Astrocyte (in vitro differentiated cells and primary cell): ENCODE data around the gene ZFPM1. TPM values are rescaled to one million over a fixed set of nuclear protein-coding genes. Genes with fewer than 3 reads are reported as not detected.

ENCODE experiments used
- DNase-seq: peaks from one replicate; pipeline ENCODE4 v3.0.0-alpha.2; 2010; ENCODE audit warnings: low read depth
- FAIRE-seq: peaks from 2 replicates; lab custom pipeline; 2011; peaks lifted over from hg19 to GRCh38; lab: Jason Lieb, UNC
- H2AFZ ChIP-seq: 2 replicates; pipeline ENCODE4 v1.6.0; 2012; ENCODE audit warnings: low read depth, low read length, inconsistent platforms
- H3K27ac ChIP-seq: 2 replicates; pipeline ENCODE4 v1.5.1; 2011; ENCODE audit warnings: low read depth, low read length, inconsistent platforms
- H3K27me3 ChIP-seq: 2 replicates; pipeline ENCODE4 v1.6.0; 2011; ENCODE audit warnings: low read length, inconsistent platforms; ENCODE audit not compliant: insufficient read depth
- H3K36me3 ChIP-seq: 2 replicates; pipeline ENCODE4 v1.5.1; 2011; ENCODE audit warnings: low read length, inconsistent platforms; ENCODE audit not compliant: insufficient read depth
- H3K4me1 ChIP-seq: 2 replicates; pipeline ENCODE4 v1.5.1; 2011; ENCODE audit warnings: low read length, inconsistent platforms; ENCODE audit not compliant: insufficient read depth
- H3K4me2 ChIP-seq: 2 replicates; pipeline ENCODE4 v1.6.0; 2012; ENCODE audit warnings: low read length, inconsistent platforms
- H3K4me3 ChIP-seq: 2 replicates; pipeline ENCODE4 v1.5.1; 2011; ENCODE audit warnings: low read depth, mild to moderate bottlenecking, low read length, inconsistent platforms; ENCODE audit not compliant: insufficient read depth
- H3K79me2 ChIP-seq: 2 replicates; pipeline ENCODE4 v1.6.0; 2012; ENCODE audit warnings: mild to moderate bottlenecking, low read length, inconsistent platforms; ENCODE audit not compliant: insufficient read depth
- H3K9ac ChIP-seq: 2 replicates; pipeline ENCODE4 v1.6.0; 2012; ENCODE audit warnings: mild to moderate bottlenecking, low read length, inconsistent platforms
- H3K9me3 ChIP-seq: 2 replicates; pipeline ENCODE4 v1.5.1; 2012; ENCODE audit warnings: low read depth, mild to moderate bottlenecking, low read length, inconsistent platforms; ENCODE audit not compliant: insufficient read depth
- H4K20me1 ChIP-seq: 2 replicates; pipeline ENCODE4 v1.6.0; 2012; ENCODE audit warnings: low read length, inconsistent platforms; ENCODE audit not compliant: insufficient read depth
- H3K27ac Mint-ChIP-seq: one replicate; pipeline ENCODE4 v1.8.0; 2021; ENCODE audit warnings: mild to moderate bottlenecking, mixed read lengths; ENCODE audit not compliant: unreplicated experiment
- H3K27me3 Mint-ChIP-seq: one replicate; pipeline ENCODE4 v1.8.0; 2021; ENCODE audit warnings: low read depth, mixed read lengths; ENCODE audit not compliant: unreplicated experiment
- H3K36me3 Mint-ChIP-seq: one replicate; pipeline ENCODE4 v1.8.0; 2021; ENCODE audit warnings: low read depth, mixed read lengths; ENCODE audit not compliant: unreplicated experiment
- H3K4me1 Mint-ChIP-seq: one replicate; pipeline ENCODE4 v1.8.0; 2021; ENCODE audit warnings: low read depth, mixed read lengths; ENCODE audit not compliant: unreplicated experiment
- H3K4me3 Mint-ChIP-seq: one replicate; pipeline ENCODE4 v1.8.0; 2021; ENCODE audit warnings: mild to moderate bottlenecking, moderate library complexity, mixed read lengths; ENCODE audit not compliant: unreplicated experiment
- H3K9me3 Mint-ChIP-seq: one replicate; pipeline ENCODE4 v1.8.0; 2021; ENCODE audit warnings: mild to moderate bottlenecking, mixed read lengths; ENCODE audit not compliant: unreplicated experiment
- EZH2 ChIP-seq: IDR thresholded peaks from 2 replicates; pipeline ENCODE4 v1.6.1; 2012; ENCODE audit warnings: mild to moderate bottlenecking, low read length, inconsistent platforms; ENCODE audit not compliant: insufficient read depth
- total RNA-seq: library from RNA; stranded (reverse); gene quantifications from 2 replicates; pipeline ENCODE4 v1.2.1, GENCODE V29; 2021
- TF ChIP-seq, protein P1 (sequence below): IDR thresholded peaks from 2 replicates; pipeline ENCODE4 v1.5.1; 2011; ENCODE audit warnings: low read depth, mild to moderate bottlenecking, inconsistent platforms, low read length, moderate library complexity; ENCODE audit not compliant: insufficient read depth

Gene ZFPM1
- total RNA-seq, 1 donor from 2014 or later = 8.6 TPM

DNA sequence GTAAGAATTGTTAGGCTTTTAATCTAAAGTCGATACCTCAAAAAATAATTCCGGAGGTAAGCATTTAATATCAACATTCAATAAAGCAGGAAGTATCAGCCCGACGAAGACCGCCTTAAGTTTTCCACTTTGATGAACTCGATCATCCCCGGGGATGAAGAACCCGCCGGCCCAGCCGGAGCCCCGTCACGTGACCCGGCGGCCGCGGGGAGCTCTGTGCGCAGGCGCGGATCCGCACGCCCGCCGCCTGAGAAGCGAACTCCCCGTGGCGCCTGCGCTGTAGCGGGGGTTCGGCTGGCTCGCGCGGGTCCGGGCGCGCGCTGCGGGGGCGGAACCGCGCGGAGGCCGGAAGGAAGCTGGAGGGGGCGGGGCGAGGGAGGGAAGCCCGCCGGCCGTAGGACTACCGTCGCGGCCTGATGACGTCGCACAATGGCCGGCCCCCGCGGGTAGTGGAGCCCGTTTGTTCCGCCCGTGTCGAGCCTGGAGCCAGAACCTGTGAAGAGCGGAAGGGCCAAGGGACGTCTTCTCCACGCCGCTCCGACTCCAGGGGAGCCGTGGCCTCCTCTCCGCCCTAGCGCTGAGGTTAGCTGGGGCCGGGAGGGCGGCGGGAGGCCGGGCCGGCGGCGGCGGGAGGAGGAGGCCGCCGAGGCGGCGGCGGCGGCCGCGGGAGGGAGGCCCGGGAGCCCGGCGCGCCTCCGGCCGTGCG lies 117.1 kb downstream of the ZFPM1 start, which contains the start of gene ZC3H18:
Gene ZC3H18 (plus strand): TSS at position 419 of the 706 bp plus-strand sequence. CDS start 6,721 bp downstream, outside the sequence.
- Histone ChIP-seq H3K79me2 (peaks cover 51% of the 10 kb centered on the region), H3K36me3 (peaks cover 5% of the 10 kb centered on the region), H3K9ac (peak within 1 kb of the TSS; percentile 86), H2AFZ (peak within 1 kb of the TSS; percentile 94), H3K27ac (peak within 1 kb of the TSS; percentile 84), H3K4me3 (peak within 1 kb of the TSS; percentile 80), H4K20me1 (peaks cover 38% of the 10 kb centered on the region), H3K4me2 (peak within 1 kb of the TSS; percentile 93), H3K27me3 (no peaks in the 10 kb centered on the region), H3K4me1 (peaks cover 20% of the 10 kb centered on the region), H3K9me3 (no peaks in the 10 kb centered on the region)
- no peaks in the 10 kb centered on the region for H3K9me3 Mint-ChIP-seq
- FAIRE-seq (no peak), DNase-seq (peak; percentile 81)
- peak within 1 kb of the TSS; percentile 81 for H3K27ac Mint-ChIP-seq
- no peaks in the 10 kb centered on the region for H3K27me3 Mint-ChIP-seq
- TF ChIP-seq EZH2 = no peak
- H3K4me1 Mint-ChIP-seq = peaks cover 14% of the 10 kb centered on the region
- H3K4me3 Mint-ChIP-seq = peak within 1 kb of the TSS; percentile 92
- no peaks in the 10 kb centered on the region for H3K36me3 Mint-ChIP-seq

DNA sequence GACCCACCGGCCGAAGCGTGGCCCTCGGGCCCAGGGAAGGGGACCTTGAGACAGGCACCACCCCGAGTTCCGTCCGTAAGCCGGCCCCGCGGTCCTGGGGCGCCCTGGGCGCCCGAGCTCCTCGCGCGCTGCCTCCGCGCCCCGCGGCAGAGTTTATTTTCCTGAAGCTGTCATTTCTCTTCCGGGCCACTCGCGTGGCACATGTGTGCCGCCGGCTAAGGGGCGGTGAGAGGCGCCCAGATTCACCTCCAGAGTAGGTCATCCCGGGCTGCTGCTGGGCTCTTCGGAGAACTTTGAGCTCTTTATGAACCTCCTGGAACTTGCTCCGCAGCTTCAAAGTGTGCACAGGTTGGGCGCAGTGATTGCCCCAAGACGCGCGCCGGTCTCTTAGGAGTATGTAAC lies 117.6 kb downstream of the ZFPM1 start:
- no peaks in the 10 kb centered on the region for H3K36me3 Mint-ChIP-seq
- FAIRE-seq (no peak), DNase-seq (no peak)
- peaks cover 20% of the 10 kb centered on the region for H3K4me1 ChIP-seq
- H3K27me3 ChIP-seq = no peaks in the 10 kb centered on the region
- H3K27ac ChIP-seq = peak overlapping the region; percentile 84
- H3K79me2 ChIP-seq = peaks cover 56% of the 10 kb centered on the region
- peak overlapping the region; percentile 86 for H3K9ac ChIP-seq
- peaks cover 14% of the 10 kb centered on the region for H3K4me1 Mint-ChIP-seq
- H3K4me3 Mint-ChIP-seq = peak overlapping the region; percentile 92
- no peaks in the 10 kb centered on the region for H3K9me3 Mint-ChIP-seq
- peak overlapping the region; percentile 94 for H2AFZ ChIP-seq
- peak overlapping the region; percentile 80 for H3K4me3 ChIP-seq
- no peaks in the 10 kb centered on the region for H3K27me3 Mint-ChIP-seq
- H3K27ac Mint-ChIP-seq = peak overlapping the region; percentile 81
- TF ChIP-seq, protein P1, sequence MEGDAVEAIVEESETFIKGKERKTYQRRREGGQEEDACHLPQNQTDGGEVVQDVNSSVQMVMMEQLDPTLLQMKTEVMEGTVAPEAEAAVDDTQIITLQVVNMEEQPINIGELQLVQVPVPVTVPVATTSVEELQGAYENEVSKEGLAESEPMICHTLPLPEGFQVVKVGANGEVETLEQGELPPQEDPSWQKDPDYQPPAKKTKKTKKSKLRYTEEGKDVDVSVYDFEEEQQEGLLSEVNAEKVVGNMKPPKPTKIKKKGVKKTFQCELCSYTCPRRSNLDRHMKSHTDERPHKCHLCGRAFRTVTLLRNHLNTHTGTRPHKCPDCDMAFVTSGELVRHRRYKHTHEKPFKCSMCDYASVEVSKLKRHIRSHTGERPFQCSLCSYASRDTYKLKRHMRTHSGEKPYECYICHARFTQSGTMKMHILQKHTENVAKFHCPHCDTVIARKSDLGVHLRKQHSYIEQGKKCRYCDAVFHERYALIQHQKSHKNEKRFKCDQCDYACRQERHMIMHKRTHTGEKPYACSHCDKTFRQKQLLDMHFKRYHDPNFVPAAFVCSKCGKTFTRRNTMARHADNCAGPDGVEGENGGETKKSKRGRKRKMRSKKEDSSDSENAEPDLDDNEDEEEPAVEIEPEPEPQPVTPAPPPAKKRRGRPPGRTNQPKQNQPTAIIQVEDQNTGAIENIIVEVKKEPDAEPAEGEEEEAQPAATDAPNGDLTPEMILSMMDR = no peak
- TF ChIP-seq EZH2 = no peak
- H3K9me3 ChIP-seq = no peaks in the 10 kb centered on the region
- H3K36me3 ChIP-seq = peaks cover 7% of the 10 kb centered on the region
- peaks cover 43% of the 10 kb centered on the region for H4K20me1 ChIP-seq
- peak overlapping the region; percentile 90 for H3K4me2 ChIP-seq

DNA sequence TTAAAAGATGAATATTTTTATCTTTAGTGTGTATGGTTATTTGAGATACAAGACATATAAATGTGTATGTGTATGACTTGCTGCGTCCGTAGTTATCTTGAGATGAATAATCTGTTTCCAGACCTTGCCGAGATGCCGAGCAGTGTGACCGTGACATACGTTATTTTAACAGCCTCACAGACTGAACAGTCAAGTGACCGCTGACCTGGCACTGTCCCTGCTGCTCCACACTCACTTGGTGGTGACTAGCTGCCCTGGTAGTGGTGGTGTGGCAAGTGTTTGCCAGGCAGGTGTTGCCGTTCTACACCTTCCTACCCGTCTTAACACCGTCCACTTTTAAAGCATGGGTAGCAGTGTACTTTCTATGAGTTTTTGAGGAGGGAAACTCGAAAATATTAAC lies 122.2 kb downstream of the ZFPM1 start:
- DNase-seq (no peak), FAIRE-seq (no peak)
- Mint-ChIP-seq H3K36me3 (peaks cover 6% of the 10 kb centered on the region), H3K27me3 (no peaks in the 10 kb centered on the region), H3K9me3 (no peaks in the 10 kb centered on the region), H3K27ac (no peak overlapping the region), H3K4me3 (no peak overlapping the region), H3K4me1 (peaks cover 8% of the 10 kb centered on the region)
- peaks cover 88% of the 10 kb centered on the region for H4K20me1 ChIP-seq
- peaks cover 98% of the 10 kb centered on the region for H3K79me2 ChIP-seq
- no peak overlapping the region for H3K27ac ChIP-seq
- TF ChIP-seq, protein P1 = no peak
- no peak for TF ChIP-seq EZH2
- H3K4me2 ChIP-seq = no peak overlapping the region
- no peak overlapping the region for H2AFZ ChIP-seq
- H3K4me1 ChIP-seq = peaks cover 6% of the 10 kb centered on the region
- no peaks in the 10 kb centered on the region for H3K27me3 ChIP-seq
- no peaks in the 10 kb centered on the region for H3K9me3 ChIP-seq
- H3K36me3 ChIP-seq = peaks cover 18% of the 10 kb centered on the region
- no peak overlapping the region for H3K9ac ChIP-seq
- H3K4me3 ChIP-seq = no peak overlapping the region
